Keratinocyte (primary cell): ENCODE measurements around the gene HLA-DMA. TPM values are rescaled to one million over a fixed set of nuclear protein-coding genes. Genes with fewer than 3 reads are reported as not detected.

Experiments
- DNase-seq: peaks from one replicate; pipeline ENCODE4 v3.0.0-alpha.2; 2011; ENCODE audit warnings: low read depth, missing footprints, low spot score
- FAIRE-seq: peaks from 2 replicates; lab custom pipeline; 2011; peaks lifted over from hg19 to GRCh38; lab: Jason Lieb, UNC
- H2AFZ ChIP-seq: 2 replicates; pipeline ENCODE4 v1.6.0; 2012; ENCODE audit warnings: low read length, control low read depth, inconsistent platforms; ENCODE audit not compliant: control insufficient read depth
- H3K27ac ChIP-seq: 2 replicates; pipeline ENCODE4 v1.5.1; 2011; ENCODE audit warnings: low read length; ENCODE audit not compliant: control insufficient read depth, insufficient read depth
- H3K27me3 ChIP-seq: 3 replicates; pipeline ENCODE4 v1.6.0; 2011; ENCODE audit warnings: low read length; ENCODE audit not compliant: control insufficient read depth, insufficient read depth; ENCODE audit errors: extremely low read depth
- H3K36me3 ChIP-seq, 2 experiments: 2 replicates in 1 of 2; 3 replicates in 1 of 2; pipeline ENCODE4 v1.5.1; 2011; ENCODE audit warnings: low read length in 2 of 2, mild to moderate bottlenecking in 1 of 2; ENCODE audit not compliant: control insufficient read depth in 2 of 2, insufficient read depth in 2 of 2; ENCODE audit errors: extremely low read depth in 1 of 2
- H3K4me1 ChIP-seq: 3 replicates; pipeline ENCODE4 v1.5.1; 2011; ENCODE audit warnings: low read length; ENCODE audit not compliant: control insufficient read depth, insufficient read depth; ENCODE audit errors: extremely low read depth
- H3K4me2 ChIP-seq: 3 replicates; pipeline ENCODE4 v1.6.0; 2011; ENCODE audit warnings: low read depth, low read length; ENCODE audit not compliant: control insufficient read depth, insufficient read depth; ENCODE audit errors: extremely low read depth
- H3K4me3 ChIP-seq, 3 experiments: fragments of 200-600 bp in 1 of 3; sonication (generic) in 1 of 3; 2 replicates in 2 of 3; 3 replicates in 1 of 3; pipeline ENCODE4 v1.5.1; 2011 to 2016; ENCODE audit warnings: low read length in 3 of 3, mild to moderate bottlenecking in 3 of 3, control low read depth in 2 of 3, inconsistent platforms in 1 of 3, low read depth in 1 of 3, mixed read lengths in 1 of 3, mixed run types in 1 of 3, moderate library complexity in 1 of 3; ENCODE audit not compliant: control insufficient read depth in 2 of 3, insufficient read depth in 2 of 3; ENCODE audit errors: extremely low read depth in 1 of 3
- H3K79me2 ChIP-seq: 2 replicates; pipeline ENCODE4 v1.6.0; 2012; ENCODE audit warnings: low read length; ENCODE audit not compliant: control insufficient read depth, insufficient read depth
- H3K9ac ChIP-seq: 3 replicates; pipeline ENCODE4 v1.6.0; 2011; ENCODE audit warnings: low read length; ENCODE audit not compliant: control insufficient read depth, insufficient read depth; ENCODE audit errors: extremely low read depth
- H3K9me1 ChIP-seq: 3 replicates; pipeline ENCODE4 v1.6.0; 2011; ENCODE audit warnings: low read length; ENCODE audit not compliant: control insufficient read depth, insufficient read depth; ENCODE audit errors: extremely low read depth
- H3K9me3 ChIP-seq: 2 replicates; pipeline ENCODE4 v1.5.1; 2012; ENCODE audit warnings: low read depth, low read length; ENCODE audit not compliant: control insufficient read depth
- H4K20me1 ChIP-seq: 3 replicates; pipeline ENCODE4 v1.6.0; 2011; ENCODE audit warnings: low read length; ENCODE audit not compliant: control insufficient read depth, insufficient read depth; ENCODE audit errors: extremely low read depth
- CTCF ChIP-seq, 3 experiments: IDR thresholded peaks in 1 of 3; conservative IDR thresholded peaks in 1 of 3; optimal IDR thresholded peaks in 1 of 3; 2 replicates in 2 of 3; 3 replicates in 1 of 3; pipeline versions ENCODE3 to v1.5.1; 2011; ENCODE audit warnings: low read length in 3 of 3, mild to moderate bottlenecking in 3 of 3, moderate library complexity in 2 of 3, control low read depth in 1 of 3, inconsistent platforms in 1 of 3; ENCODE audit not compliant: insufficient read depth in 2 of 3; ENCODE audit errors: extremely low read depth in 1 of 3
- EZH2 ChIP-seq: IDR thresholded peaks from one replicate; pipeline ENCODE4 v1.6.1; 2012; ENCODE audit warnings: inconsistent platforms, mild to moderate bottlenecking, low read length, moderate library complexity
- dilution Hi-C: fragments of 300-500 bp; cut with MboI; formaldehyde crosslinking; loops from one replicate; pipeline ENCODE4 v1.7.0; 2020; ENCODE audit warnings: low sequenced_read_pairs; ENCODE audit not compliant: extremely low pct_ligation_motif_present
- polyA plus RNA-seq, 5 experiments: library from polyadenylated mRNA; depleted of rRNA in 3 of 5; stranded (reverse) in 3 of 5; stranded (forward) in 1 of 5; unstranded in 1 of 5; fragments of >200 nt; gene quantifications; 1 replicate in 1 of 5; 2 replicates in 3 of 5; 3 replicates in 1 of 5; pipeline versions ENCODE4 v1.2.1 to v1.2.3, GENCODE V29; 2011 to 2012; ENCODE audit warnings: missing spikeins in 2 of 5, low read depth in 1 of 5, low replicate concordance in 1 of 5

Gene HLA-DMA
- polyA plus RNA-seq, 1 donor (not counting 4 experiments of a cell fraction or from before 2014, with no cell fraction given), result 2.6 TPM

- no peak overlapping the region for H3K27ac ChIP-seq
- H4K20me1 ChIP-seq, result no peaks in the 10 kb centered on the region
- H3K4me3 ChIP-seq, result no peak overlapping the region
- H3K9me1 ChIP-seq, result no peaks in the 10 kb centered on the region
- DNase-seq, result no peak
- H3K36me3 ChIP-seq, result no peaks in the 10 kb centered on the region
- no peak overlapping the region for H3K9ac ChIP-seq
- TF ChIP-seq CTCF (optimal IDR thresholded peaks at IDR 0.05 in 1 of 3, IDR thresholded peaks at IDR 0.05 in 1 of 3, conservative IDR thresholded peaks at IDR 0.05 in 1 of 3; ENCODE audit: extremely low read depth in 1 of 3, insufficient read depth in 2 of 3, low read length in 3 of 3), result no peak
- TF ChIP-seq EZH2, result no peak
- peaks cover 37% of the 10 kb centered on the region for H3K27me3 ChIP-seq
- H3K79me2 ChIP-seq, result no peaks in the 10 kb centered on the region
- H3K4me2 ChIP-seq, result no peak overlapping the region
- dilution Hi-C loops, result no loop called here
- FAIRE-seq, result no peak
- H3K9me3 ChIP-seq, result no peaks in the 10 kb centered on the region
- no peaks in the 10 kb centered on the region for H3K4me1 ChIP-seq
- H2AFZ ChIP-seq, result no peak overlapping the region
These were observed 14.4 kb downstream of the HLA-DMA start for GRCh38 chr6:32938494-32938893.

DNA sequence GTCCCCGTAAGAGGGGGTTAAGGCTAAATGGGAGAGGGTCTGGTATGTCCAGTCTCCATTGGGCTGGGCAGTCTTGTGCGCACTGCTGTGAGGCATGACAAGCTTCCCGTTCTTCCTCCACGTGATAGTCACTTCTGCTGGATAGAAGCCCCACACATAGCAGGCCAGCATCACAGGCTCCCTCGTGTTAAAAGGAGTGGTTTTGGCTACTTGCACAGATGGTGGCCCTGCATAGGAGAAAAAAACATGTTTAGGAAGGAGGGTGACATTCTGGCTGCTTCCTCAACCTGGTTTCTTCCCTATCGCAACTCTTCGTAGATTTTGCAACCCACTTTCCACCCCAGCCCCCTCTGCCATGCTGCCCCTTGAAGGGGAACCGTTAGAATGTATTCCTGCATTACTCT lies 15.7 kb downstream of the HLA-DMA start:
- Histone ChIP-seq H3K27me3 (peaks cover 37% of the 10 kb centered on the region), H3K4me1 (no peaks in the 10 kb centered on the region), H3K9me3 (no peaks in the 10 kb centered on the region), H3K36me3 (no peaks in the 10 kb centered on the region), H3K9me1 (no peaks in the 10 kb centered on the region), H3K79me2 (no peaks in the 10 kb centered on the region), H4K20me1 (no peaks in the 10 kb centered on the region), H3K9ac (no peak overlapping the region), H3K4me2 (no peak overlapping the region), H3K4me3 (no peak overlapping the region), H3K27ac (no peak overlapping the region), H2AFZ (no peak overlapping the region)
- DNase-seq (no peak), FAIRE-seq (no peak)
- no peak for TF ChIP-seq CTCF (optimal IDR thresholded peaks at IDR 0.05 in 1 of 3, IDR thresholded peaks at IDR 0.05 in 1 of 3, conservative IDR thresholded peaks at IDR 0.05 in 1 of 3; ENCODE audit: extremely low read depth in 1 of 3, insufficient read depth in 2 of 3, low read length in 3 of 3)
- no peak for TF ChIP-seq EZH2
- dilution Hi-C loops, result no loop called here
